Left forelimb (tissue), 1 donor: ENCODE measurements around the gene TBC1D14.

Source experiments
- DNase-seq: peaks from one replicate; pipeline ENCODE4 v3.0.0-alpha.2; 2018; ENCODE audit warnings: low spot score

Gene TBC1D14

GRCh38 chr4:7044137-7044930 is 134.7 kb downstream of the TBC1D14 start:
- DNase-seq, result no peak

DNA sequence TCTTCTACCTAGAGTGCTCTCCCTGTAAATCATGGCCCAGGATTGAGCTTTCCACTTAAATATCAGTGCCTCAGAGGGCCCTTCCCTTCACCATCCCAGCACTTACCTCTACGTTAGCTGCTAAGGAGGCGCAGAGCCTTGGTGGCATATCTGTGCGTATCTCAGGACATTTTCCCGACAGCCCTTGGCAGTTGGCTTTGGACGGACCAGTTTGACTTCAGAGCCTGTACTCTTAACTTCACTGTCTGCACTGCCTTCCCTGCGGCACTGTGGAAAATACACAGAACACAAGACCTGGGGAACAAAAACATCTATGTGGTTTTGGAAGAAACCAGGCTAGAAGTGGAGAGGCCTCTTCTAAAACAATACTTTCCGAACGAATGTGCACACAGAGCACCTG is 135.9 kb downstream of the TBC1D14 start:
- DNase-seq, result no peak

- no peak for DNase-seq
These were observed 136.6 kb downstream of the TBC1D14 start for GRCh38 chr4:7045961-7046921.

GRCh38 chr4:7046971-7047370 is 137.3 kb downstream of the TBC1D14 start:
- no peak for DNase-seq

- no peak for DNase-seq
These were observed 139.0 kb downstream of the TBC1D14 start for GRCh38 chr4:7048642-7049041.

GRCh38 chr4:7049295-7049694 is 139.7 kb downstream of the TBC1D14 start:
- no peak for DNase-seq

DNA sequence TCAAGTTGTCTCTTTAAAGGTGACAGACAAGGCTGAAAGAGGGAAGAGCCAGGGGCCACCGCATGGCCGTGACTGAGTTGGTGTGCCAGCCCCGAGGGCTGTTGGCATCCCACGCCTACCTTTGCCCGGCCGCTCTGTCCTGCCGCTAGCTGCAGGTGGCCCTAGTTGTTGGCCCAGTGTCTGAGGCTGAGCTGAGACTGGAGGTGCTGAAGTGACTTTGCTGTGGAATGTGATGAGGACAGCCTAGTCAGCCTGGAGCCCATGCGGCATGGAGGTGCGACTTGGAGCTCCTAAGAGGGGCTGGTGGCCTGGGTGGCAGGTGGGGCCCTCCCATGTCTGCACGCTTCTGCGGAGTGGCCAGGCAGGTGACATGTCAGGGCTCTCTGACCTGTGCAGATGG is 140.1 kb downstream of the TBC1D14 start:
- DNase-seq, result no peak

DNA sequence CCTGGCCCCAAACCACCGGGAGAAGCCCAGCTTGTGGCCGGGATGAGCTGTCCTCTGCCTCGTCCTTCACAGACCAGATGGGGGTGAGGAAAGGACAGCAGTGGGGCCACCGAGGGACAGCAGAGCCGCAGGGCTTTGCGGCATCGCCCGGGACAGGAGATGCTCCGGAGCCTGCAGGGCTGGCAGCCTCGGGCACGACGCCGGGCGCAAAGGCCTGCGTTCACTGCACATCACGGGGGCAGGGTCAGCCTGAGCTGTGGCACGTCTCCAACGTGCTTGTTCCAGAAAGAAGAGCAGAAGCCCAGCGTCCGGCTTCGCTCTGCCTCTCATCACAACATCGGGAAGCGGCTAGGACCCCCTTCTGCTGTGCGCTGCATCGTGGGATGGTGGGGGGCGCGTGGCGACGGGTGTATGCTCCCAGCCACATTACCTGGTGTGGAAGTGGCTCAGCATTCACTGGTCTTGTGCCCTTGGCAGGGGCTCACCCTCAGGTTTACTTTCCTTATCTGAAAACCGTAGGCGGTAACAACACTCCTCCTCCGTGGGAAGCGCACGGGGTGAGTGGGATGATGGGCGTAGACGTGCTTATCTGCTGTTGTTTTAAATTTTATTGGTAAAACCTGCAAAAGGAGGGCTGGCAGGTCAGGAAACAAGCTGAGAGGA is 141.0 kb downstream of the TBC1D14 start:
- no peak for DNase-seq

GRCh38 chr4:7051144-7051495 is 141.5 kb downstream of the TBC1D14 start:
- DNase-seq, result no peak

DNA sequence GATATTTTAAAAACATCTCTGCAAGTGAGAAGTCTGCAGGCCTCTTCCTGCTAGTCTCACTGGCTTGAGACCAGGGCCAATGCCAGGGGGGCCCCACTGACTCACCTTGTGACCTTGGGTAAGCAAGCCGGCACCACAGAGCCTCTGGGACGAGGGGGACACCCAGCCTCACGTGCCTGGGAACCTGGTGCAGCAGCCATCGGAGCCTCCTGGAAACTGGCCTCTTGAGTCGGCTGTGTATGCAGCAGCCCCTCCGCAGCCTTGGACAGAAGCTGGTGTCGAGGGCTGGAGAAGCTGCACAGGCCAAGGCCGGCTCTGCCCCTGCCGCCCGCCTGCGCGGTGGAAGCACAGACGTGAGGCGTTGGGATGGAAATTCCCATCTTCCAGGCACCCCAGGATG is 142.3 kb downstream of the TBC1D14 start:
- DNase-seq, result no peak

DNA sequence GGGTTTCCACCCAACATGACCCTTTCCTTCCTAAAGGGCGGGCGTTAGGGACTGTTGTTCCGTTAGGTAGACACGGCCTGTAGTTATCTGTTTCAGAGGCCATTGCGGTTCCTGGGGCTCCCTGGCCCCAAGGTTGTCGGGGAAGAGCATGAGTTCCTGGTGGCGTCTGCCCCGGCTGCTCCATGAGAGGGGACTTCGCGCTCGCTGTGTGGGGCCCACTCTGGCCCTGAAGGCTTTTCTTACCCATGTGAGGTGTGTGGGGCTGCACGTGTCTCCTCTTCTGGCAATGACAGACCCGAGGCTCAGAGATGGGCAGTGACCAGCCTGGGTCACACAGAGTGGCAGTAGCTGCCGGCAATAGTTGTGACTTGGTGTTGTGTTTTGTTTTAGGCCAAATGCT is 142.7 kb downstream of the TBC1D14 start:
- DNase-seq, result no peak

DNA sequence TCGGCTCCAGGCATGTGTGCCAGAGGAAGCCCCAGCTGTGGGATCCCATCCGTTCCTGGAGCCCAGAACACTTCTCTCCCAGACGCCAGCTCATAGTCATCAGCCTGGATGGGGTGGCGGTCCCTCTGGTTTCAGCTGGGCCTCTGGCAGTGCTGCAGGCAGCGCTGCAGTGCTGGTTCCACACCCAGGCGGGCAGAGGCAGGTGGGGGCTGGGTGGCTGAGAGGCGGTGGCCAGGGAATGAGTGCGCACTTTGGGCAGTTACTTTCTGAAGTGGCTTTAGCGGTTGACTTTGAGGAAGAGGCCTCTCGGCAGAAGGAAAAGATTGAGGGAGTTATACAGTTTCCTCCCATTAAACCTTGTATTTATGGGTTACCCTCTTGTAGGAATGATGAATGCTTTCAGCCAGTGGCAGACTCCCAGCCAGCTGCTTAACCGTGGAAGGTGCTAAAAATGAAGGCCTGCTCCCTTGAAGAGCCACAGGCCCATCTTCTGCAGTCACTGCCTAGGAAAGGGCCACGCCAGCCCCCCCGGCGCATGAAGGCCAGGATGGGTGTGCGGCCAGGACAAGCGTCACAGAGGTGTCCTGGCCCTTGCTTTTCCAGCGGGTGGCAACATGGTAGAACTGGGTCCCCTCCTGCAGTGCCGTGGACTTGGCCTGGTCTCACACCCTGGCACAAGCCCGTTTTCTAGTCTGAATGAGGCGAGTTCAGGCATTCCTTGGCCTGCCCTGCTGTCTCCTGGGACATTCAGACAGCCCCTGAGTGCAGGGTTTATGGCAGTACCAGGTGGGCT is 143.5 kb downstream of the TBC1D14 start:
- no peak for DNase-seq

GRCh38 chr4:7054106-7054880 is 144.7 kb downstream of the TBC1D14 start:
- no peak for DNase-seq

- DNase-seq, result no peak
These were observed 145.7 kb downstream of the TBC1D14 start for GRCh38 chr4:7055111-7055989.

GRCh38 chr4:7055990-7056325 is 146.3 kb downstream of the TBC1D14 start:
- DNase-seq, result no peak

DNA sequence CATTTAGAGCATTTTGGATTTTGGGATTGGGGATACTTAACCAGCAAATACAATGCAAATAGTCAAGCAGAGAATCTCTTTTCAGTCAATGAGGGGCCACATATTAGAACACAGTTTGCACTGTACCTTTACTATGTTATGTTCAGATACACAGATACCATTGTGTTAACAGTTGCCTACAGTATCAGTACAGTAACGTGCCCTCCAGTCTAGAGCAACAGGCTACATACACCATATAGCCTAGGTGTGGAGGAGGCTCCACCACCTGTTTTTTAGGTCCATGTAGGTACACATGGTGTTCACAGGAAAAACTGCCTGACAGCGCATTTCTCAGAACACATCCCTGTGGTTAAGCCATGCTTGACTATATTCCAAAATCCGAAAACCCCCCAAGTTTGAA is 149.2 kb downstream of the TBC1D14 start:
- no peak for DNase-seq

DNA sequence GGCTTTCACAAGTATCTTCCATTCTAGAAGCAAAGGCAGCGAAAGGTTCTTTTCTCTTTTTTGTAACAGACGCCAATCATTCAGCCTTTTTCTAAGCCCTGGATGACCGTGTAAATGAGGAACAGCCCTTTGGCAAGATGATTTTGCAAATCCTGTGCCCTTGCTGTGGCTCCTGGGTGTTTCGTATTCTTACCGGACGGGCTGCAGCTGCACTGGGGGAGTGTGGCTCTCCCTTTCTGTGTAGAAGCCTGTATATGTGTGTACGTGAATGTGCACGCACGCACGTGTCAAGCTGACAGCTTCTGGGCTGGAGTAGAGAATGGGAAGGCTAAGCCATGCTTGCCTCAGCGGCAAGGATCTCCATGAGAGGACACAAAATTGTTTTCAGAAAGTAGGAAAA is 150.0 kb downstream of the TBC1D14 start:
- no peak for DNase-seq

- no peak for DNase-seq
These were observed 150.9 kb downstream of the TBC1D14 start for GRCh38 chr4:7060346-7061150.

GRCh38 chr4:7061815-7062214 is 152.2 kb downstream of the TBC1D14 start:
- no peak for DNase-seq
